Measurements from ENCODE around the gene ZBTB20.

Gene ZBTB20

GRCh38 chr3:114941626-114942309 lies 205.3 kb downstream of the ZBTB20 start:
- Histone ChIP-seq H3K27me3 (ENCODE audit: control insufficient read depth, low read length) (no peaks in the 10 kb centered on the region), H3K4me1 (ENCODE audit: control insufficient read depth, low read length) (0 out of 2 replicates have a peak, but pooled peaks cover 4% of the 10 kb centered on the region), H4K20me1 (ENCODE audit: control insufficient read depth, insufficient read depth, low read depth, low read length) (no peaks in the 10 kb centered on the region), H3K36me3 (ENCODE audit: control insufficient read depth, low read length) (no peaks in the 10 kb centered on the region), H3F3A (ENCODE audit: control insufficient read depth, insufficient read depth) (no peaks in the 10 kb centered on the region), H3K4me2 (ENCODE audit: low read length) (no peak overlapping the region), H3K9me2 (replicated peaks; ENCODE audit: control insufficient read depth, low read length) (no peaks in the 10 kb centered on the region), H3K79me2 (ENCODE audit: control insufficient read depth, low read length) (no peaks in the 10 kb centered on the region), H3K27ac (ENCODE audit: low read depth, low read length) (no peak overlapping the region), H3K4me3 (ENCODE audit: low read length) (no peak overlapping the region), H3K9me3 (ENCODE audit: control insufficient read depth, insufficient read depth, low read length) (no peaks in the 10 kb centered on the region)
- no peak for TF ChIP-seq CTCF (IDR thresholded peaks at IDR 0.05; ENCODE audit: low read depth, low read length, poor library complexity, severe bottlenecking)
- no peak for TF ChIP-seq EZH2phosphoT487 (IDR thresholded peaks at IDR 0.05; ENCODE audit: borderline replicate concordance, low read length)

- TF ChIP-seq EZH2phosphoT487 (IDR thresholded peaks at IDR 0.05; ENCODE audit: borderline replicate concordance, low read length), result no peak
- no peak for TF ChIP-seq CTCF (IDR thresholded peaks at IDR 0.05; ENCODE audit: low read depth, low read length, poor library complexity, severe bottlenecking)
- H3F3A ChIP-seq (ENCODE audit: control insufficient read depth, insufficient read depth), result no peaks in the 10 kb centered on the region
- no peak overlapping the region for H3K4me3 ChIP-seq (ENCODE audit: low read length)
- no peaks in the 10 kb centered on the region for H3K36me3 ChIP-seq (ENCODE audit: control insufficient read depth, low read length)
- H3K27me3 ChIP-seq (ENCODE audit: control insufficient read depth, low read length), result no peaks in the 10 kb centered on the region
- no peaks in the 10 kb centered on the region for H3K79me2 ChIP-seq (ENCODE audit: control insufficient read depth, low read length)
- H3K4me2 ChIP-seq (ENCODE audit: low read length), result no peak overlapping the region
- H3K9me3 ChIP-seq (ENCODE audit: control insufficient read depth, insufficient read depth, low read length), result no peaks in the 10 kb centered on the region
- H3K27ac ChIP-seq (ENCODE audit: low read depth, low read length), result no peak overlapping the region
- 0 out of 2 replicates have a peak, but pooled peaks cover 4% of the 10 kb centered on the region for H3K4me1 ChIP-seq (ENCODE audit: control insufficient read depth, low read length)
- H3K9me2 ChIP-seq (replicated peaks; ENCODE audit: control insufficient read depth, low read length), result no peaks in the 10 kb centered on the region
- no peaks in the 10 kb centered on the region for H4K20me1 ChIP-seq (ENCODE audit: control insufficient read depth, insufficient read depth, low read depth, low read length)
These were observed 207.2 kb downstream of the ZBTB20 start for GRCh38 chr3:114939920-114940319.

GRCh38 chr3:114933407-114933806 lies 213.7 kb downstream of the ZBTB20 start:
- Histone ChIP-seq H3K4me3 (ENCODE audit: low read length) (no peak overlapping the region), H3K36me3 (ENCODE audit: control insufficient read depth, low read length) (no peaks in the 10 kb centered on the region), H3K9me3 (ENCODE audit: control insufficient read depth, insufficient read depth, low read length) (no peaks in the 10 kb centered on the region), H3K27ac (ENCODE audit: low read depth, low read length) (no peak overlapping the region), H3K4me1 (ENCODE audit: control insufficient read depth, low read length) (no peaks in the 10 kb centered on the region), H3K9me2 (replicated peaks; ENCODE audit: control insufficient read depth, low read length) (no peaks in the 10 kb centered on the region), H3K79me2 (ENCODE audit: control insufficient read depth, low read length) (no peaks in the 10 kb centered on the region), H3K4me2 (ENCODE audit: low read length) (no peak overlapping the region), H3K27me3 (ENCODE audit: control insufficient read depth, low read length) (no peaks in the 10 kb centered on the region), H4K20me1 (ENCODE audit: control insufficient read depth, insufficient read depth, low read depth, low read length) (no peaks in the 10 kb centered on the region), H3F3A (ENCODE audit: control insufficient read depth, insufficient read depth) (no peaks in the 10 kb centered on the region)
- no peak for TF ChIP-seq CTCF (IDR thresholded peaks at IDR 0.05; ENCODE audit: low read depth, low read length, poor library complexity, severe bottlenecking)
- no peak for TF ChIP-seq EZH2phosphoT487 (IDR thresholded peaks at IDR 0.05; ENCODE audit: borderline replicate concordance, low read length)
